ENCODE results near the gene RAP1GAP.

Gene RAP1GAP

GRCh38 chr1:21610027-21610426 lies 59.1 kb downstream of the RAP1GAP start:
- no peak for DNase-seq (ENCODE audit: low spot score)

- no peak for DNase-seq (ENCODE audit: low spot score)
These were observed 60.4 kb downstream of the RAP1GAP start for GRCh38 chr1:21608798-21609197.

GRCh38 chr1:21607549-21608529 lies 61.3 kb downstream of the RAP1GAP start:
- no peak for DNase-seq (ENCODE audit: low spot score)

- DNase-seq (ENCODE audit: low spot score) = no peak
These were observed 63.0 kb downstream of the RAP1GAP start for GRCh38 chr1:21605964-21606705.

GRCh38 chr1:21605012-21605715 lies 64.0 kb downstream of the RAP1GAP start:
- no peak for DNase-seq (ENCODE audit: low spot score)

- DNase-seq (ENCODE audit: low spot score) = no peak
These were observed 64.8 kb downstream of the RAP1GAP start for GRCh38 chr1:21604208-21604957.

- DNase-seq (ENCODE audit: low spot score) = no peak
These were observed 65.7 kb downstream of the RAP1GAP start for GRCh38 chr1:21603177-21604138.

GRCh38 chr1:21601278-21602048 lies 67.7 kb downstream of the RAP1GAP start:
- DNase-seq (ENCODE audit: low spot score) = no peak

- DNase-seq (ENCODE audit: low spot score) = no peak
These were observed 69.8 kb downstream of the RAP1GAP start for GRCh38 chr1:21599402-21599801.

- no peak for DNase-seq (ENCODE audit: low spot score)
These were observed 70.3 kb downstream of the RAP1GAP start for GRCh38 chr1:21598904-21599303.

GRCh38 chr1:21598417-21598816 lies 70.7 kb downstream of the RAP1GAP start:
- no peak for DNase-seq (ENCODE audit: low spot score)

- DNase-seq (ENCODE audit: low spot score) = no peak
These were observed 71.4 kb downstream of the RAP1GAP start for GRCh38 chr1:21597753-21598152.

GRCh38 chr1:21596628-21597027 lies 72.5 kb downstream of the RAP1GAP start:
- DNase-seq (ENCODE audit: low spot score) = no peak

- no peak for DNase-seq (ENCODE audit: low spot score)
These were observed 73.0 kb downstream of the RAP1GAP start for GRCh38 chr1:21596174-21596573.

- DNase-seq (ENCODE audit: low spot score) = no peak
These were observed 73.9 kb downstream of the RAP1GAP start for GRCh38 chr1:21594935-21595897.

- DNase-seq (ENCODE audit: low spot score) = no peak
These were observed 74.7 kb downstream of the RAP1GAP start for GRCh38 chr1:21594501-21594900.

- DNase-seq (ENCODE audit: low spot score) = no peak
These were observed 75.9 kb downstream of the RAP1GAP start for GRCh38 chr1:21593231-21593630.

GRCh38 chr1:21592086-21592865 lies 76.9 kb downstream of the RAP1GAP start:
- no peak for DNase-seq (ENCODE audit: low spot score)

Data from left forelimb (tissue), 1 donor.